ENCODE data around the gene MEX3B. TPM values are rescaled to one million over a fixed set of nuclear protein-coding genes. Genes with fewer than 3 reads are reported as not detected.

Gene MEX3B
- polyA plus RNA-seq, 1 of the 3 experiments (the other 2 are of a cell fraction) = 9.3 TPM

DNA sequence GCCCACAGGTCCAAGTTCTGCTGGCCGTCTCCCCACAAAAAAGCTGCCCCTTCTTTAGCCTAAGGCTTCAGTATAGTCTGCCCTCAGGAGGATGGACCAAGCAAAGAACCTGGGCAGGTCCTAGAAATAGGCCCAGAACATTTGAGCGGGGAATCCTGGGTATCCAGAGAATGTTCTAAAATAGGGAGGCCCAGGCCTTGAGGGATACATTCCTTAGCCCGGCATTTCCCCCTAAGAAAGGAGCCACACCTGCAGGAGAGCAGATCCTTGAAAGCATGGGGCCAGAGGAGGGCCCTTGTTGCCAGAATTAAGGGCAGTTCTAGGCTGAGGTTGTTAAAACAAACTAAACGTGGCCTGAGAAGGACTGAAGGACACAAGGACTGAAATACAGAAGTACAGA, 20.6 kb upstream of the MEX3B start (continued):
- TF ChIP-seq, protein P1, sequence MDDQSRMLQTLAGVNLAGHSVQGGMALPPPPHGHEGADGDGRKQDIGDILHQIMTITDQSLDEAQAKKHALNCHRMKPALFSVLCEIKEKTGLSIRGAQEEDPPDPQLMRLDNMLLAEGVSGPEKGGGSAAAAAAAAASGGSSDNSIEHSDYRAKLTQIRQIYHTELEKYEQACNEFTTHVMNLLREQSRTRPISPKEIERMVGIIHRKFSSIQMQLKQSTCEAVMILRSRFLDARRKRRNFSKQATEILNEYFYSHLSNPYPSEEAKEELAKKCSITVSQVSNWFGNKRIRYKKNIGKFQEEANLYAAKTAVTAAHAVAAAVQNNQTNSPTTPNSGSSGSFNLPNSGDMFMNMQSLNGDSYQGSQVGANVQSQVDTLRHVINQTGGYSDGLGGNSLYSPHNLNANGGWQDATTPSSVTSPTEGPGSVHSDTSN (IDR thresholded peaks at IDR 0.05) = no peak
- TF ChIP-seq ELF1 (IDR thresholded peaks at IDR 0.05) = no peak
- no peak for TF ChIP-seq TAF1 (IDR thresholded peaks at IDR 0.05; ENCODE audit: borderline replicate concordance, low read depth, low read length)
- TF ChIP-seq FOXJ3 (CRISPR knock-in tag; IDR thresholded peaks at IDR 0.05) = no peak

DNA sequence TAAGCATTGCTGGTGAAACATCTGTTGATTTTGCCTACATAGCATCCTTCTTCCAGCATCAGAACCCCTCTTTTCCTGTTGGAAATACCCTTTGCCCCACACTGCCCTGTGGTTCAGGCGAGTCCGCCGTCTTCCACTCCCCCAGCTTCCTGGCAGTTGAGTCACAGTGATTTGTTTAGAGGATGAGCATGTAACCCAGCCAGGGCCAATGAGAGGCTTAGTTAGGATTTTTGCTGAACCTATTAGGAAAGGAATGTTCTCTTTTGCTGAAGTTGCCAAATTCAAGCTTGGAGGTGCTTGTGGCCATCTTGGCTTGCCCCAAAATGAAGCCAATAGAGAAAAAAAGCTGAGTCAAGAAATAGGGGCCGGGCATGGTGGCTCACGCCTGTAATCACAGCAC, 19.0 kb upstream of the MEX3B start:
- no peak overlapping the region for H3K4me2 ChIP-seq
- no peak overlapping the region for H3K9ac ChIP-seq
- no peaks in the 10 kb centered on the region for H3K27me3 ChIP-seq (ENCODE audit: insufficient read depth)
- no peaks in the 10 kb centered on the region for H3K9me2 ChIP-seq
- POLR2A ChIA-PET = no interaction called here
- H4K20me1 ChIP-seq (ENCODE audit: insufficient read depth) = no peaks in the 10 kb centered on the region
- H3K79me2 ChIP-seq (ENCODE audit: insufficient read depth) = no peaks in the 10 kb centered on the region
- WGBS (ENCODE audit: low lambda C conversion rate) = 75% methylated on average over 5 of the region's 5 CpGs
- no peak overlapping the region for H3K4me3 ChIP-seq (ENCODE audit: low read depth in 2 of 2, low read length in 1 of 2)
- no peaks in the 10 kb centered on the region for H3K4me1 ChIP-seq (ENCODE audit: control insufficient read depth in 1 of 2, insufficient read depth in 2 of 2, low read depth in 1 of 2, low read length in 1 of 2)
- H3K27ac ChIP-seq (ENCODE audit: low read depth in 2 of 2, low read length in 1 of 2) = no peak overlapping the region
- no peak overlapping the region for H2AFZ ChIP-seq (ENCODE audit: low read depth)
- CTCF ChIA-PET = interaction anchor here (0.6 kb wide), 1 partner anchor 1497 kb away, joined by 3 read pairs; no protein-coding TSS in a partner anchor
- no peaks in the 10 kb centered on the region for H3K9me3 ChIP-seq
- no peaks in the 10 kb centered on the region for H3K36me3 ChIP-seq (replicated peaks in 1 of 2; ENCODE audit: control insufficient read depth in 1 of 2, insufficient read depth in 2 of 2, low read length in 1 of 2)
- H3F3A ChIP-seq (replicated peaks; ENCODE audit: insufficient read depth) = no peaks in the 10 kb centered on the region
- no peak for DNase-seq
- no peak for TF ChIP-seq FOXM1 (IDR thresholded peaks at IDR 0.05; ENCODE audit: low read depth)
- no peak for TF ChIP-seq SMC3 (IDR thresholded peaks at IDR 0.05; ENCODE audit: low read depth, low read length)
- TF ChIP-seq, protein P2, sequence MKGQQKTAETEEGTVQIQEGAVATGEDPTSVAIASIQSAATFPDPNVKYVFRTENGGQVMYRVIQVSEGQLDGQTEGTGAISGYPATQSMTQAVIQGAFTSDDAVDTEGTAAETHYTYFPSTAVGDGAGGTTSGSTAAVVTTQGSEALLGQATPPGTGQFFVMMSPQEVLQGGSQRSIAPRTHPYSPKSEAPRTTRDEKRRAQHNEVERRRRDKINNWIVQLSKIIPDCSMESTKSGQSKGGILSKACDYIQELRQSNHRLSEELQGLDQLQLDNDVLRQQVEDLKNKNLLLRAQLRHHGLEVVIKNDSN (IDR thresholded peaks at IDR 0.05; ENCODE audit: borderline replicate concordance, low read depth) = no peak
- no peak for TF ChIP-seq FOSL2 (IDR thresholded peaks at IDR 0.05; ENCODE audit: borderline replicate concordance, low read depth)
- no peak for TF ChIP-seq POLR2AphosphoS5 (IDR thresholded peaks at IDR 0.05; ENCODE audit: low read depth, low read length)
- TF ChIP-seq RAD21 (IDR thresholded peaks at IDR 0.05; ENCODE audit: low read length) = no peak
- TF ChIP-seq FOXJ3 (CRISPR knock-in tag; IDR thresholded peaks at IDR 0.05) = no peak
- no peak for TF ChIP-seq MXI1 (IDR thresholded peaks at IDR 0.05; ENCODE audit: low read depth, low read length)
- no peak for TF ChIP-seq RFX5 (IDR thresholded peaks at IDR 0.05; ENCODE audit: low read length)
- TF ChIP-seq JUND (IDR thresholded peaks at IDR 0.05) = no peak
- TF ChIP-seq NFIC (IDR thresholded peaks at IDR 0.05; ENCODE audit: borderline replicate concordance) = no peak
- TF ChIP-seq, protein P3, sequence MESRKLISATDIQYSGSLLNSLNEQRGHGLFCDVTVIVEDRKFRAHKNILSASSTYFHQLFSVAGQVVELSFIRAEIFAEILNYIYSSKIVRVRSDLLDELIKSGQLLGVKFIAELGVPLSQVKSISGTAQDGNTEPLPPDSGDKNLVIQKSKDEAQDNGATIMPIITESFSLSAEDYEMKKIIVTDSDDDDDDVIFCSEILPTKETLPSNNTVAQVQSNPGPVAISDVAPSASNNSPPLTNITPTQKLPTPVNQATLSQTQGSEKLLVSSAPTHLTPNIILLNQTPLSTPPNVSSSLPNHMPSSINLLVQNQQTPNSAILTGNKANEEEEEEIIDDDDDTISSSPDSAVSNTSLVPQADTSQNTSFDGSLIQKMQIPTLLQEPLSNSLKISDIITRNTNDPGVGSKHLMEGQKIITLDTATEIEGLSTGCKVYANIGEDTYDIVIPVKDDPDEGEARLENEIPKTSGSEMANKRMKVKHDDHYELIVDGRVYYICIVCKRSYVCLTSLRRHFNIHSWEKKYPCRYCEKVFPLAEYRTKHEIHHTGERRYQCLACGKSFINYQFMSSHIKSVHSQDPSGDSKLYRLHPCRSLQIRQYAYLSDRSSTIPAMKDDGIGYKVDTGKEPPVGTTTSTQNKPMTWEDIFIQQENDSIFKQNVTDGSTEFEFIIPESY (IDR thresholded peaks at IDR 0.05; ENCODE audit: borderline replicate concordance, low read depth) = no peak
- no peak for TF ChIP-seq SIN3A (IDR thresholded peaks at IDR 0.05; ENCODE audit: borderline replicate concordance, low read depth, low read length)
- no peak for TF ChIP-seq NRF1 (IDR thresholded peaks at IDR 0.05; ENCODE audit: low read depth, low read length)
- TF ChIP-seq EP300 (IDR thresholded peaks at IDR 0.05; ENCODE audit: borderline replicate concordance in 1 of 2, low read depth in 1 of 2, low read length in 1 of 2) = no peak
- no peak for TF ChIP-seq TEAD4 (IDR thresholded peaks at IDR 0.05; ENCODE audit: borderline replicate concordance, insufficient read depth)
- no peak for TF ChIP-seq RCOR1 (IDR thresholded peaks at IDR 0.05; ENCODE audit: low read length)
- TF ChIP-seq, protein P4, sequence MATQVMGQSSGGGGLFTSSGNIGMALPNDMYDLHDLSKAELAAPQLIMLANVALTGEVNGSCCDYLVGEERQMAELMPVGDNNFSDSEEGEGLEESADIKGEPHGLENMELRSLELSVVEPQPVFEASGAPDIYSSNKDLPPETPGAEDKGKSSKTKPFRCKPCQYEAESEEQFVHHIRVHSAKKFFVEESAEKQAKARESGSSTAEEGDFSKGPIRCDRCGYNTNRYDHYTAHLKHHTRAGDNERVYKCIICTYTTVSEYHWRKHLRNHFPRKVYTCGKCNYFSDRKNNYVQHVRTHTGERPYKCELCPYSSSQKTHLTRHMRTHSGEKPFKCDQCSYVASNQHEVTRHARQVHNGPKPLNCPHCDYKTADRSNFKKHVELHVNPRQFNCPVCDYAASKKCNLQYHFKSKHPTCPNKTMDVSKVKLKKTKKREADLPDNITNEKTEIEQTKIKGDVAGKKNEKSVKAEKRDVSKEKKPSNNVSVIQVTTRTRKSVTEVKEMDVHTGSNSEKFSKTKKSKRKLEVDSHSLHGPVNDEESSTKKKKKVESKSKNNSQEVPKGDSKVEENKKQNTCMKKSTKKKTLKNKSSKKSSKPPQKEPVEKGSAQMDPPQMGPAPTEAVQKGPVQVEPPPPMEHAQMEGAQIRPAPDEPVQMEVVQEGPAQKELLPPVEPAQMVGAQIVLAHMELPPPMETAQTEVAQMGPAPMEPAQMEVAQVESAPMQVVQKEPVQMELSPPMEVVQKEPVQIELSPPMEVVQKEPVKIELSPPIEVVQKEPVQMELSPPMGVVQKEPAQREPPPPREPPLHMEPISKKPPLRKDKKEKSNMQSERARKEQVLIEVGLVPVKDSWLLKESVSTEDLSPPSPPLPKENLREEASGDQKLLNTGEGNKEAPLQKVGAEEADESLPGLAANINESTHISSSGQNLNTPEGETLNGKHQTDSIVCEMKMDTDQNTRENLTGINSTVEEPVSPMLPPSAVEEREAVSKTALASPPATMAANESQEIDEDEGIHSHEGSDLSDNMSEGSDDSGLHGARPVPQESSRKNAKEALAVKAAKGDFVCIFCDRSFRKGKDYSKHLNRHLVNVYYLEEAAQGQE (IDR thresholded peaks at IDR 0.05; ENCODE audit: low read depth, low read length) = no peak
- no peak for TF ChIP-seq TAF1 (IDR thresholded peaks at IDR 0.05; ENCODE audit: borderline replicate concordance, low read depth, low read length)
- no peak for TF ChIP-seq YY1 (IDR thresholded peaks at IDR 0.05; ENCODE audit: low read depth)
